Measurements from ENCODE around the gene ZFHX3. TPM values are rescaled to one million over a fixed set of nuclear protein-coding genes. Genes with fewer than 3 reads are reported as not detected.

Gene ZFHX3
- total and polyA plus RNA-seq, 2 experiments from 2014 or later = 6.7 to 12.2 TPM

DNA sequence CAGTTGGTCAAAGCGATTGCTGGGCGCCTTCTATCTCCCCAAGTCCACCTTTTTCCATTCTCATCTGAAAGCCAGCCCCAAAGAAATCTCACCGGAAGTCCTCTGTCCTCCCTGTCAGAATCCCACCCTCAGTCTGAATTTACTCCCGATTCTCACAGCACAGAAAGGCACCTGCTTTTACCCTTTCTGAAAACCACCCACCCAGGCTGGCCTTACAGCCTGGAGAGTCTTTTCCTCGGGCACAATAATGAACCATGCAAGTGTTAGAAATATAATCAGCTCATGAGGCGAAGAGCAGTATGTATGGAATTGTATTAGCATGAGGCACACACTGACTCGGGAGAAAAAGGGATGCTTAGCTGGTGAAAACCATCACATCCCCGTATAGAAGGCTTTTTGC lies 1.2 kb upstream of the ZFHX3 start:
- Histone ChIP-seq H3K27ac (peak overlapping the region; percentile 93), H3K27me3 (peaks cover 36% of the 10 kb centered on the region), H3K9me3 (ENCODE audit: low read depth) (no peaks in the 10 kb centered on the region), H3K36me3 (no peaks in the 10 kb centered on the region), H3K4me3 (no peak overlapping the region), H3K4me1 (ENCODE audit: low read depth) (peaks cover 65% of the 10 kb centered on the region)
- DNase-seq (ENCODE audit: low read depth in 1 of 2, low spot score in 1 of 2) = no peak
- no peak for TF ChIP-seq CTCF (IDR thresholded peaks at IDR 0.05; ENCODE audit: low read depth, low read length)

DNA sequence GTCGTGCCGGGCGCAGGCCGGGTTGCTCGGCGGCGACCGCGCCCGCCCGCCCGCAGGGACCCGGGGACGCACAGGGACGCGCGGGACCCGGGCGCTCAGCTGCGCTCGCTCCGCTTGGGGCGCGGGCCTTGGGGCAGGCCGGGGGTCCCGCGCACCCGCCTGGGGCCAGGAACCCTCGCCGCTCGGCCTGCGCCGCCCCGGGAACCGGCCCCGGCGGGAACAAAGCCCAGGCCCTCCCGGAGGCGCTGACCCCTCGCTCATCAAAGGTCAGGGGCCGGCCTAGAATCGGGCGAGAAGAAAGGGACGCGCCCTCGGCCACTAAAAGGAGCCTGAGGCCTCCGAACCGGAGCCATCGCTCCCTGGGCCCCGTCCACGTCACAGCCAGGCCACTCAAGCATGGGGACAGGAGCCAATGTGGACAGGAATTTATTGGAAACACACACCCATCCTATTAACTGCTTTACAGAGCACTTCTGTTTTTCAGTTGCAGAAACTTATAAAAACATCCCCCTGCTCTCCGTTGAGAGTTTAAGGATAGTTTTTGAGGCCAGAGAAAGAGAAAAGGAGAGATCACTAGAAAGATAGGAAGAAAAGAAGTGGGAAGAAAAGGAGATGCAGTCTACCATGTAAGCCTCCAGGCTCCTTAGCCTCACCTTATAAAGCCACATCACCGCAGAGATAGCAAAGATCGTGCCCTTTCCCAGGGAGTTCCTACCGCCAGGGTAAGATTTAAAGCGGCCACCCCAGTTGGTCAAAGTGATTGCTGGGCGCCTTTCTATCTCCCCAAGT lies 558 bp upstream of the ZFHX3 start:
- no peaks in the 10 kb centered on the region for H3K36me3 ChIP-seq
- peak; percentile 24 to 62 for DNase-seq (ENCODE audit: low read depth in 1 of 2, low spot score in 1 of 2)
- H3K4me3 ChIP-seq = peak overlapping the region; percentile 91
- H3K27me3 ChIP-seq = peaks cover 30% of the 10 kb centered on the region
- H3K9me3 ChIP-seq (ENCODE audit: low read depth) = no peaks in the 10 kb centered on the region
- H3K27ac ChIP-seq = peak overlapping the region; percentile 93
- TF ChIP-seq CTCF (IDR thresholded peaks at IDR 0.05; ENCODE audit: low read depth, low read length) = no peak
- peaks cover 65% of the 10 kb centered on the region for H3K4me1 ChIP-seq (ENCODE audit: low read depth)

- peak in 1 of 2 donors; percentile 64 for DNase-seq (ENCODE audit: low read depth in 1 of 2, low spot score in 1 of 2)
- no peak for TF ChIP-seq CTCF (IDR thresholded peaks at IDR 0.05; ENCODE audit: low read depth, low read length)
- peak overlapping the region; percentile 93 for H3K27ac ChIP-seq
- peaks cover 68% of the 10 kb centered on the region for H3K4me1 ChIP-seq (ENCODE audit: low read depth)
- H3K4me3 ChIP-seq = peak overlapping the region; percentile 91
- no peaks in the 10 kb centered on the region for H3K9me3 ChIP-seq (ENCODE audit: low read depth)
- H3K36me3 ChIP-seq = no peaks in the 10 kb centered on the region
- peaks cover 17% of the 10 kb centered on the region for H3K27me3 ChIP-seq
Measured at GRCh38 chr16:73047221-73047535, 750 bp downstream of the ZFHX3 start.

DNA sequence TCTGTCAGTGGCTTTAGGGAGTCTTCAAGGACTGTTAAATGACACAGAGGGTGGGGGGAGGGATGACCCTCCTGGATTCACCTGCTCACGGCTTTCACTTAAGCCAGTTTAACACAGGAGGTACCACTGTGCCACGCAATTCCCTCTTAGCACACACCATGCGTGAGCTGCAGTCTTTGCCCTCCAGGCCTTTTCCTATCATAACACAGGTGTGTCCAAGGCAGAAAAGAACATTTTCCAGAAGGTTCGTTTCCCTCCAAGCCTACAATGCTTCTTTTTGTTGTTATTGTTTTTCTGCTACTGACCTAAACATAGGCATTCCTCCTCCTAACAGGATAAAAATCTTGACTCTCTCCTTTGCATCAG lies 1.1 kb downstream of the ZFHX3 start:
- TF ChIP-seq CTCF (IDR thresholded peaks at IDR 0.05; ENCODE audit: low read depth, low read length) = no peak
- H3K27ac ChIP-seq = peak overlapping the region; percentile 93
- H3K4me3 ChIP-seq = peak overlapping the region; percentile 91

GRCh38 chr16:73046202-73046848 lies 1.6 kb downstream of the ZFHX3 start:
- Histone ChIP-seq H3K27ac (peak overlapping the region; percentile 93), H3K4me3 (peak overlapping the region; percentile 91), H3K9me3 (ENCODE audit: low read depth) (no peaks in the 10 kb centered on the region), H3K27me3 (peaks cover 9% of the 10 kb centered on the region), H3K36me3 (no peaks in the 10 kb centered on the region), H3K4me1 (ENCODE audit: low read depth) (peaks cover 77% of the 10 kb centered on the region)
- no peak for TF ChIP-seq CTCF (IDR thresholded peaks at IDR 0.05; ENCODE audit: low read depth, low read length)
- DNase-seq (ENCODE audit: low read depth in 1 of 2, low spot score in 1 of 2) = no peak

More for the DNA sequence above, 1.1 kb downstream of the ZFHX3 start:
- peaks cover 71% of the 10 kb centered on the region for H3K4me1 ChIP-seq (ENCODE audit: low read depth)
- H3K9me3 ChIP-seq (ENCODE audit: low read depth) = no peaks in the 10 kb centered on the region
- no peaks in the 10 kb centered on the region for H3K36me3 ChIP-seq
- peaks cover 14% of the 10 kb centered on the region for H3K27me3 ChIP-seq
- DNase-seq (ENCODE audit: low read depth in 1 of 2, low spot score in 1 of 2) = no peak

Data from cardiac muscle cell (in vitro differentiated cells and primary cell).